HG02642 (cell line): ENCODE data around the gene MOXD1.
"Not testable (repeated sequence)": the region's sequence is repeated elsewhere in the genome, so short reads cannot be mapped to it uniquely, and the experiment has no call there.

ENCODE experiments used
- ATAC-seq: cut with Tn5 transposase; IDR thresholded peaks from one replicate; pipeline ENCODE4 v1.9.1; 2021; ENCODE audit warnings: mild to moderate bottlenecking; ENCODE audit not compliant: unreplicated experiment, poor library complexity

Gene MOXD1

DNA sequence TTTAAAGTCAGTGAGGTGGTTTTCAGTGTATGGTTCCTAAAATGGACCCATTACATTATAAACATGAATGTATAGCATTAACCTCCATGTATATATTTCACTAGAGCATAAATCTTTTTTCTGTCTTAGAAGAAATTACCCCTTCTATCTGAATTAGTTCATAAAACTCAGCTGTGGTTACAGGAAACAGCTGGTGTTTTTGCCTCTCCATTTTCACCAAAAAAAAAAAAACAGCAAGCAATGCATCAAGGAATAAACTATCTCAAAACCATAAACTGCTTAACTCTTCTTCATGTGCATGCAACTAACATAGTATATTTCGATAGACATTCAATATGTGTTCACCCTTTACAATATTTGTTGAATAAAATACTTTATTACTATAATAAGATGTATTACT, 40.2 kb downstream of the MOXD1 start:
- ATAC-seq, result no peak

DNA sequence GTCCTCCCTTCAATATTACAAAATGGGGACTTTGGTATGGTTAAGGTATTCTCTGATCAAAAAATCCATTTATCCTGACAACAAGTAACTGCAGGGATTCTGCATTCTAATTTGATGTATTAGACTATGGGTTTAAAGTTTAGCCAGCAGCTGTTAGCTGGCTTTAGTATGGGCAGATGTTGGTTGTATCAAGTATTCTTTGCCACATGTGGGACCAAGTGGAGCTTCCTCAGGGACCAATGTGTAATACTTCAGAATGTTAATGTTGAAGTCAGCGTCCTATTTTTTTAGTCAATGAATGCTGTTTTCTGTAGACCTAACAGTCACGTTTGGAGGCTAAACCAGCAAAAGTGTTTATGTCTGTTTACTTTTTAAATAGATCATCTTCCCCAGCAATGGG, 41.4 kb downstream of the MOXD1 start:
- no peak for ATAC-seq

DNA sequence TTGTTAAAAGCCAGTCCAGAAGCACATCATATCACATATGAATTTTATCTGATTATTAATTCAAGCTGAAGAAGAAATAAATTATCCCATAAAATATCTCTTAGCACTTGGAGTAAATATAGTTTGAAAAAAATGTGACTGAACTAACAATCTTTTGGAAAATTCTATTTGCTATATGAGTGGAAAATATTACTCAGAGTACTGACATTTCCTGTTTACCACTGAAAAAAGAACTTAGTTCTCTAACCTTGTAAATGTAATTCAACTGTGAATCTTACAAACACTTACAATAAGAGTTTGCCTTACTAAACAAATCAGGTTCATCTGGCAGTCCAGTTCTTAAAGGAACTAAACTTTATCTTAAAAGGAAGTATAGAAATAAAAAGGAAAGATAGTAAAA, 44.2 kb downstream of the MOXD1 start:
- ATAC-seq, result no peak

DNA sequence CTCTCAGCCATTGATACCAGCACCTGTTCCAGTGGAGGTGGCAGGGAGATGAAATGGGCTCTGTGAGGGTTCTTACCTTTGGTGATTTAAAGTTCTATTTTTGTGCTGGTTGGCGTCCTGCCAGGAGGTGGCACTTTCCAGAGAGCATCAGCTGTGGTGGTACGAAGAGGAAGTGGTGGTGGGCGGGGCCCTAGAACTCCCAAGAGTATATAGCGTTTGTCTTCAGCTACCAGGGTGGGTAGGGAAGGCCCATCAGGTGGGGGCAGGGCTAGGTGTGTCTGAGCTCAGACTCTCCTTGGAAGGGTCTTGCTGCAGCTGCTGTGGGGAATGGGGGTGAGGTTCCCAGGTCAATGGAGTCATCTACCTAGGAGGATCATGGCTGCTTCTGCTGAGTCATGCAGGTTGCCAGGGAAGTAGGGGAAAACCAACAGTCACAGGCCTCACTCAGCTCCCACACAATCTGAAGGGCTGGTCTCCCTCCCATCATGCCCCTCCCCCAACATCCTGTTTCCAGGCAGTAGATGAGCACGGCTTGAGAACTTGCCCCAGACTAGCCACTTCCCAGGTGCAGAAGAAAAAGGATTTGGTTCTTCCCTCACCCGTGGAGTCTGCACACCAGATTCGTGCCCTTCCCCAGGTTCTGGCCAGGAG, 46.6 kb downstream of the MOXD1 start:
- ATAC-seq, result peak; percentile 64

DNA sequence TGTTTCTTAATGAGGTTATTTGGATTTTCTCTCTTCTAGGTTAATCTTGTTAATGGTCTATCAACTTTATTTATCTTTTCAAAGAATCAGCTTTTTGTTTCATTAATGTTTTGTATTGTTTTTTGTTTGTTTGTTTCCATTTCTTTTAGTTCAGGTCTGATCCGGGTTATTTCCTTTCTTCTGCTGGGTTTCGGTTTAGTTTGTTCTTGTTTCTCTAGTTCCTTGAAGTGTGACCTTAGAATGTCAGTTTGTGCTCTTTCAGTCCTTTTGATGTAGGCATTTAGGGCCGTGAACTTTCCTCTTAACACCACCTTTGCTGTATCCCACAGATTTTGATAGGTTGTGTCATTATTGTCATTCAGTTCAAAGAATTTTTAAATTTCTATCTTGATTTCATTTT, 49.3 kb downstream of the MOXD1 start:
- ATAC-seq, result not testable (repeated sequence)

DNA sequence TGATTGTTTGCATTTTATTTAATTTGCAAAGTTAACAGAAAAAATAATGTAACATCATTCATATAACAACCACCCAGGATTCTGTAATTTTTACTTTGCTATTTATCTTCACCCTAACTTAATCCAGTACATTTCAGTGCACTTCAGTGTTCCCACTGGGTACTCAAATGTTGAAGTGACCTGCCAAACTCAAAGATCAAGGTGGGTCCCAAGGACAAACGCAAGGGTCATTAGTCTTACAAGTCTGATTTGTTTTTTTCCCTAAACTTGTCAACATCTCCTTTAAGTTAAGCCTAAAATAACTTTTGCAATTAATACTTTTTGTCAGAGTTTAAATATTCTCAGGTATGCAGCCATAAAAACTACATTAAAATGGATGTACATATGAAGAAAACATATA, 53.0 kb downstream of the MOXD1 start:
- no peak for ATAC-seq

DNA sequence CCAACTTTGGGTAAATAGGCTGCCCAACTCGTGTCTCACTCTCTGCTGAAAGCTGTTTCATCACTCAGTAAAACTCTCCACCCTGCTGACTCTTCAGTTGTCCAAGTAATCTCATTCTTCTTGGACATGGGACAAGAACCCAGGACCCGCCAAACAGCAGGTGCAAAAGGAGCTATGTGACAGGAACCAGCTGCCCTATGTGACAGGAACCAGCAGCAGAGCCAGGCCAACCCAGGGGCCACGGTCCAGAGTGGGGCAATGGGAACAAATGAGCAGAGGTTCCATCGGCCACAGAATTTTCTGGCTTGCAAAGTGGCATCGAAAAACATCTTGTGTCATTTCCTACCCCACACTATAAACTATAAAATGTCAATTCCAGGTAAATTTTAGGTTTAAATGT, 56.5 kb downstream of the MOXD1 start:
- no peak for ATAC-seq

DNA sequence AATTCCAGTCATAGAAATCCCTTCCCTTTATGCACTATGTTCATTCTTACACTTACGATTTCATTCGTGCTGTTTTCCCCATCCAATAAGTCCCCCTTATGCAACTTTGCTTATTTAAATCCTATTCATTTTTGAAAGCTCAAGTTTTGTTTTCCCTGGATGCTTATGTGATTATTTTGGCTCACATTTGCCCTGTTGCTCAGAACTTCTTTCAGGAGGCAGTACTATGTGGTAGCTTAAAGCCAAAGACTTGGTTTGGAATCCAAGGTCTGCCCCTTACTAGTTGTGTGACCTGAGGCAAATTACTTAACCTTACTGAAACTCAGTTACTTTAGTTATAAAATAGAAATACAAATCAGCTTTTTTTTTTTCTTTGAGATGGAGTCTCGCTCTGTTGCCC, 59.6 kb downstream of the MOXD1 start:
- no peak for ATAC-seq

DNA sequence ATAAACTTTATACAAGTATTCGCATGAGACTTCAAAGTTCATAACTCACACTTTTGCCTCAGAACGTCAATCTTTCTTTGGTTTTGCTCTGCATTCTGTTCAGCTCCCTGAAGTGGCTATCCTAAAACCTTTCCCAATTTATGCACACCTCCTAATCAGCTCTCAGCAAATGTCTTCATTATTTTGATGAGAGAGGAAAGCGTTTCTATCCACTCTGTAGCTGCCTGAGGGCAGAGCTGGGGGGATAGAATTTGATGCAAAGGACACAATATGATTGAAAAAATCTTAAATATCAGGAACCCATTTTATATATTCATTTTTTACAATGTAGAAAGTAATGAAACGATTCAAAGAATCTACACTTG, 66.8 kb downstream of the MOXD1 start:
- no peak for ATAC-seq

DNA sequence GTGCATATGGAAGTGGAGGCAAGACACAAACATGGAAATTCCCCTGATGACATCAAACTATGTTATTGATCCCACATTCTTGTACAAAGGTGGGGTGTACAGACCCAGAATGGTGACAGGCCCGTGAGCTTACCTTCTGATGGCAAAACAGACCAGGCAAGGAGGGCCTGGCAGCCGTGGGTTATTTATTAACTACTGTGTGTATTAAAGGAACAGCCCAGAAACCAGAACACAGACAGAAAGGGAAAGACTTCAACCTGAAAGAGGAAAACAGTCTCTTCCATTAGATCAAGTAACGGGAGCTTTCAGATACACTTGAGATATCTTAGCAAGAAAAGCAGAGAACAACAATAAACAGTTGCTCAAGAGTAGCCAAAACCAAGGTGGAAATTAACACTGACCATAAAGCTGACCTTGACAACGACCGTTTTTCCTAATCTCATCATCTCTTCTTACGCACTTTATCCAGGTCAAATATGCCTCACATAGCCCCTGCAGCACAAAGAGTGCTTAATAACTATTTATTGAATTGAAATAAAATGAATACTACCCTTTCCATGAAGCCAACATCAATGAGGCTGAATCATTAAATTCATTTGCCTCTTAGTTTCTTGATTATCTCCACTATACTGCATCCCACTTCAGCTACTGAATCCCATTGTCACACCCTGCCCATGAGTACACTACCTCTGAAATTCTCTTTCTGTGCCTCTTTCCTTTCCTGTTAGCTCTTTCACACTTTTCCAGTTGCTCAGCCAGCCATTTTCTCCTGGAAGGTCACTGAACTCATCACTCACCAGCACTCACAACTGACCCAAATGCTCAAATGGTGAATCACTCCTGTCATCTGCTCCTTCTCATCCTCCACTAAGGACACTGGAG, 67.4 kb downstream of the MOXD1 start:
- no peak for ATAC-seq

DNA sequence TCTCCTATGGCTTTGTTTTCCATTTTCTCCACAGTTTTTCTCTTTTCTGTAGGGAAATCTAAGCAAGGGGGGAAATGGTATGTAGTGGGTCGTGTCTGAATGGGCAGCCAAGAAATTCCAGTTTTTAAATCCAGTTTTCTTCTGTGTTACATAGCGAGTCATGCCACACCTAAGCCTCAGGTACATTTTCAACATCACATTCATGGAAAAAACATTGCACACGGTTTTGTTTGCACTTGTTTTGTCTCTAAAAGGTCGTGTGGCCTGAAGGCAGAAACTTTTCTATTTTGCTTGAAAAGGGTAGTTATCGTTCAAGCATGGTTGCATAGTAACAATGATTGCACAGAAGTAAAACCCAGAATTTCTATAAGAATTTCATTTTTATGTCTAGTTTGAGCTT, 70.5 kb downstream of the MOXD1 start:
- ATAC-seq, result no peak

DNA sequence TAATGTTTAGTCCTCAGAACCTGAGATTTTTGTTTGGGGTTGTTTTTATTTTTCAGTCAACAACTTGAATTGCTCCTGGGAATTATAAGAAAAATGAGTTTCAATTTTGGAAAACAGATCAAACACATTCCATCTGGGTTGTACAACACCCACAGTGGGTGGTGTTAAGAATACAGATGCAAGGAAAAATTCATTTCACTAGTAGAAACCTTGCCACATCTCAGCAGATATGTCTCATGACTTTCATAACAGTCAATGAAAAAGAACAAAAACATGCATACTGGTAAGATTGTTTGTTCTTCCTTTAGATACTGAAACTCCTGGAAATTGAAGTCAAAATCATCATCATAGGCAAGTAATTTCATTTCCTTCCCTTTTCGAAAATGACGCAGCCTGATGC, 78.9 kb downstream of the MOXD1 start:
- no peak for ATAC-seq

DNA sequence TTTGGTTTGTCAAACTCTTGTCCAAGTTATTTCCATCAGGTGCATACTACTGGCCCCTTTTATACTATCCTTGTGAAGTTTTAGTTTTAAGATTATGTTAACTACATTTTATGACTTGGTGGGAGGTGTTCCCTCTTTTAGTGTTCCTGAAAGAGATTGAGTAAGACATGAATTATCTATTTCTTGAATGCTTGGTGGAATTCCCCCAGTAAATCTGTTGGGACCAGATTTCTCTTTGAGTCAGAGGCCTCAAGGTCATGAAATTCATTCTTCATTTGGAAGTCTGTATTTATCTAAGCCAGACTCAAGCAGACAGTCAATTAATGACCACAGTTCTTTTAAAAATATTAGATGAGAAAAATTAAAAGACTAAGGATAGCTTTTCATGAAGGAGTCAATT, 81.3 kb downstream of the MOXD1 start:
- no peak for ATAC-seq

DNA sequence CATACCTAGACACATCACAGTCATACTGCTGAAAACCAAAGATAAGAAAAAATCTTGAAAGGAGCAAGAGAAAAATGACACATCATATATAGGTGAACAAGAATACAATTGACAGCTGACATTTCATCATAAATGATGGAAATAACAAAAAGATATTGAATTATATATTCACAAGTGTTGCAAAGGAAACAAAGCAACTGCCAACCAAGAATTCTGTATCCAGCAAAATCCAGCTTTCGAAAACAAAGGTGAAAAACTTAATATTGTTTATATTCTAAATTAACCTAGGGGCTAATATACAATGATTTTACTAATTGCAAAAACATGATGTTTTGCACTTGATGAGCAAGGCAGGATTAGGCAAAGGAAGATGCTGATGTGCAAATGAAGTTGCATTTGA, 84.3 kb downstream of the MOXD1 start:
- ATAC-seq, result no peak

DNA sequence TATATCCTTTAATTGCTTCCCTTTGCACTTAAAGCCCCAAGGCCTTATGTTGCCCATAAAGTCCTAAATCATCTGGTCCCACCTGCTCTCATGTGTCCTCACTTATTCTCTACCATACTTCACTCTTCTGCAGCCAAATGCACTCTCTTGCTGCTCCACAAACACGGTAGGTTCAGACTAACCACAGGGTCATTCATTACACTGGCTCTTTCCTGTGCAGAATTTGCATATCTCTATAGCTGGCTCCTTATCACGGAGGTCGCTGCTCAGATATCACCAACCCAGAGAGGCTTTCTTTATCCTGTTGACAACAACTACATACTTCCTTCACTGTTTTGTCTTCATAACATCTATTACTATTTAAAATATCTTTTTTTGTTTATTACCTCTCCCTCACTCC, 86.8 kb downstream of the MOXD1 start:
- no peak for ATAC-seq

DNA sequence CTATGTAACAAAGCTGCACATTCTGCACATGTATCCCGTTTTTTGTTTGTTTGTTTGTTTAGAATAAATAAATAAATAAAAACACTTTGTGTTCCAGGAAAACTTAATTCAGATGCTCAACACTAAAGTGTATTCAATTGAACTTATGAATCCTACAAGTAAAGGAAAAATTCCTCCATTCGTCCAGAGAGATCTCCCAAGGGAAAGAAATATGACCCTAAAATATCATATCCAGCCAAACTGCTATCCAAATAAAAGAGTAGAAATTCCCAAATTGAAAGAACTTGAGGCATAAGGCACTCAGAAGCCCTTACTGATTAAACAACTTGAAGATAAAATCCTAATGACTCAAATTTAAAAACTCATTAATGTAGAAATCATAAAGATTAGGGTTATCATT, 90.4 kb downstream of the MOXD1 start:
- no peak for ATAC-seq

DNA sequence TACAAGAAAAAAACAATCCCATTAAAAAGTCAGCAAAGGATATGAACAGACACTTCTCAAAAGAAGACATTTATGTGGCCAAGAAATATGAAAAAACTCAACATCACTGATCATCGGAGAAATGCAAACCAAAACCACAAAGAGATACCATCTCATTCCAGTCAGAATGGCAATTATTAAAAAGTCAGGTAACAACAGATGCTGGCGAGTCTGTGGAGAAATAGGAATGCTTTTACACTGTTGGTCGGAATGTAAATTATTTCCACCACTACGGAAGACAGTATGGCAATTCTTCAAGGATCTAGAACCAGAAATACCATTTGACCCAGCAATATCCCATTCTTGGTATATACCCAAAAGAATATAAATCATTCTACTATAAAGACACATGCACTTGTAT, 91.1 kb downstream of the MOXD1 start:
- not testable (repeated sequence) for ATAC-seq

DNA sequence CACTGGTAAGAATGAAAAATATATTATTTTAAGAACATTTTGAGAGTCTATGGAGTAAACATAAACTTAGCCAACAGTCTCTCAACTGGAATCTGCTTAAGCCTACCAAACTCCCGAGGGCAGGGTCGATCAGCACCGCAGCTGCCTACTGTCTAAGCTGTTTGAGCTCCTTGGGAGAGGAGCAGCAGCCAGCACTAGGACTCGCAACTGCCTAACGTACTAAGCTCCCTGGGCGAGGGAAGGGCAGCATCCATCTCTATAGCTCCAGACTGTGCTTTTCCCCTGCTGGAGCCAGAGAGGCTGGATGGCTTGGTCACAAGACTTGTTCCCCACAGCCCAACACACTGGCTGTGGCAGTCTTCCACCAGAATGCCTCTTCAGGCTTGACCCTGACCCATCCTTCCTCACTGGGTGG, 96.4 kb downstream of the MOXD1 start:
- no peak for ATAC-seq

DNA sequence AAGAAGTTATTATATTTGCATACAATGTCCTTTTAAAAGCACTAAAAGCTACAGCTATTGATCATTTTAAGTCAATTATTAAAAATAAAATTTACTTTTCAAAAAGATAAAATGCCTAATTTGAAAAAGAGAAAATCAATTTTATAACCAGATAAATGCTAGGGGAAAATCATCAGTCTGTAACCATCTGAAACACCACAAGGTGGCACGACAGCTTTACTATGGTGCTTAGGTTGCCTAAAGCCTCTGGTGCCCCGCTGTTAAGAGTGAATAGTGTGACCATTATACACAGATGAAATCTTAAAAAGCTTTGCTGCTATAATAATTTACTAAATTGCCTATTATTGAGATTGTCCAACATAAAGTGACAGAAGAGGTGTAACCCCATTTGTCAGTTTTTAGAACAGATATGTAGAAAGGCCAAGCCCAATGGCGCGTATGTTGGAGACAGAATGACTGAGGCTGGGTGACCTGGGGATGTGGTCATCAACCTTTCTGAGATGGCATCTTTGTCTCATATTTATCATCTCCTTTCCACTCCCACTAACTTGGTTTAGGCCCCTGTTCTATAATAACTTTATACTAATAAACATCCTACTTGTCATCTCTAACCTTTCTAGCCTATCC, 100.8 kb downstream of the MOXD1 start:
- peak; percentile 84 for ATAC-seq

DNA sequence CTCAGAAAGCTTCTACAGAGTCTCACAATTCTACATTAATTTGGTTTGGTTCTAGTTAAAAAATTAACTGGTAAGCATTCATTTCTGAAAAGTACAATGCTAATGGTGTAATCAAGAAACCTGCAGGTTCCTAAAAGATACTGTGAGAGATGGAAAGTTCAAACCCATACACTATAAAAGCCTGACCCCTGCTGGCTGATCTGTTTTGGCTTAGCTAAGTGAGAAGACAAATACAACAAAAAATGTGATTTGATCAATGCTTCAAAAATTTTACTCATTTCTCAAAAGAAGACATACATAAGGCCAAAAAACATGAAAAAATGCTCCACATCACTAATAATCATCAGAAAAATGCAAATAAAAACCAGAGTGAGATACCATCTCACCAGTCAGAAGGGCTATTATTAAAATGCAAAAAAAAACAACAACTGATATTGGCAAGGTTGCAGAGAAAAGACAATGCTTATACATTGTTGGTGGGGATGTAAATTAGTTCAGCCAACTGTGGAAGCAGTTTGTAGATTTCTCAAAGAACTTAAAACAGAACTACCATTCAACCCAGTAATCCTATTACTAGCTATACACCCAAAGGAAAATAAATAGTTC, 102.8 kb downstream of the MOXD1 start:
- ATAC-seq, result peak; percentile 62

DNA sequence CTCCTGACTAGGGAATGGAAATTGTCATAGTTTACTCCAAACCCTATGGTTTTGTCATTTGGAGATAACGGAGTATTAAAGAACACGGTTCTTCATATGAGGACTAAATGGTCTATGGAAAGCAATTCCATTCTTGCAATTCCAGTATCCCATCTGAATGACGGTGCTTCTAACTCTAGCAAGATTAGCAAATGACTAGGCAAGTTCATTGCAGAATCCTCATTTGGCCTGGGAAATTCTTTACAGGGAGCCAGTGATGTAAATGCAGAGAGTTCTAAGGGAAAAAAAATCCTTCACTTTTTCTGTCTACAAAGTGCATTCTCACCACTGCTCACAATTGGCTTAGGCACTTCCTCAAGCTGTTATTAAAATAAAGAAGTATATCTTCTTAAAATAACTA, 111.5 kb downstream of the MOXD1 start:
- ATAC-seq, result no peak
